ENCODE data around the gene KCNG2.

The KCNG2 gene

DNA sequence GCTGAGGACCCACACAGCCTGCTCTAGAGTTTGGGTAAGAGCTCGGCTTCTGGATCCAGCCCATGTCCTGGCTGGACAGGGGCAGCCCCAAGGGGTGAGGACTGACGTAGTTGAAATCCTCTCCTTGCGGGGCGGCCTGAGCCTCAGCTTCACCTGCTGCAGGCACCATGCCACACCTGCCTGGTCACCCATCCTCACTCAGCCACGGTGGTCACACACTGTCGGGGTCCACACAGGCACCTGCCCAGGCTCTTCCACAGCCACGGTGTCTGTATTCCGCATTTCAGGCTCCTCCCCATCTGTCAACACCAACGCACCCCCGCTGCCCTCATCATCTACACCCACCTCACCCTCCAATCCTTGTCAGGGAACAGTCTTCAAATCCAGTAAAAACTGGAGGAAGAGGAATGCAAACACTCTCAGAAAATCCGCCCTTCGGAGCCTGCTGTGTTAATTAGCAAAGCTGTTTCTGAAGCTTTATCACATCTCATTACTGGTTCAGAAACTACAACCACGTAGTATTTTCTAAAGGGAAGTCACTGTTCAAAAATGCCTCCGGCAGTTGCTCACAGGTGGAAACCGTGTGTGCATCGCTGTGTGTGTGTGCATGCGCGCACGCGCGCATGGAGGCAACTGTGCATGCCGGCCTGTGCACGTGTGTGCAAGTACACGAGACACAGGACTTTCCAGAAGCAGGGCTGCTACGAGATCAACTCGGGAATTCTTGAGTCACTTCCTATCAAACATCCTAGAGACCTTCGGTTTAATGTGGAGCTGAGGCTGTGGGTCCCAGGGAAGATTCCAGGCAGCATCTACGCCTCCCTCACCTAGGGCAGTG is 115.5 kb downstream of the KCNG2 start:
- no peak for DNase-seq

DNA sequence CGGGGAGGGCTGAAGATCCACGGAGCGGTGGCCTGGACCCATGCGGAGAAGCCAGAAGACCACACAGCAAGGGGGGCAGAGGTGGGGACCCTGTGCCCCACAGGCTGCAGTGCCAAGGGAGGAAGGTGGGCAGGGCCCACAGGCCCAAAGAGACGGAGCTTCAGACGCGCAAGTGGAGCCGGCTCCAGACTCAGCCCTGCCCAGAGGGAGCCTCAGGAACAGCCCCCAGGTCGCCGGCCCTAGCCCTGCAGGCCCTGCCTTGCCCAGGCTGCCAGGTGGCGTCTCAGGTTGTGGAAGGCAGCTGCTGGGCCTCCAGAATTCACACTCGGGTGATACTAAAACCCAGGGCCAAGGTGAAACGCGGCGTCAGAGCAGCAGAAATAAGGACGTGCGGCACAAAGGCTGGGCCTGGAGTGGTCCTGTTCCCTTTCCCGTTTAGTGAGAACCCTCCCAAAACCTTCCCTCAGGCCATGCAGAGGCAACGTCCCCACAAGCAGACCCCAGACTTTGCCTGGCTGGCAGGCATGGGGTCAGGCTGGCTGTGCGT is 116.9 kb downstream of the KCNG2 start:
- DNase-seq = no peak

DNA sequence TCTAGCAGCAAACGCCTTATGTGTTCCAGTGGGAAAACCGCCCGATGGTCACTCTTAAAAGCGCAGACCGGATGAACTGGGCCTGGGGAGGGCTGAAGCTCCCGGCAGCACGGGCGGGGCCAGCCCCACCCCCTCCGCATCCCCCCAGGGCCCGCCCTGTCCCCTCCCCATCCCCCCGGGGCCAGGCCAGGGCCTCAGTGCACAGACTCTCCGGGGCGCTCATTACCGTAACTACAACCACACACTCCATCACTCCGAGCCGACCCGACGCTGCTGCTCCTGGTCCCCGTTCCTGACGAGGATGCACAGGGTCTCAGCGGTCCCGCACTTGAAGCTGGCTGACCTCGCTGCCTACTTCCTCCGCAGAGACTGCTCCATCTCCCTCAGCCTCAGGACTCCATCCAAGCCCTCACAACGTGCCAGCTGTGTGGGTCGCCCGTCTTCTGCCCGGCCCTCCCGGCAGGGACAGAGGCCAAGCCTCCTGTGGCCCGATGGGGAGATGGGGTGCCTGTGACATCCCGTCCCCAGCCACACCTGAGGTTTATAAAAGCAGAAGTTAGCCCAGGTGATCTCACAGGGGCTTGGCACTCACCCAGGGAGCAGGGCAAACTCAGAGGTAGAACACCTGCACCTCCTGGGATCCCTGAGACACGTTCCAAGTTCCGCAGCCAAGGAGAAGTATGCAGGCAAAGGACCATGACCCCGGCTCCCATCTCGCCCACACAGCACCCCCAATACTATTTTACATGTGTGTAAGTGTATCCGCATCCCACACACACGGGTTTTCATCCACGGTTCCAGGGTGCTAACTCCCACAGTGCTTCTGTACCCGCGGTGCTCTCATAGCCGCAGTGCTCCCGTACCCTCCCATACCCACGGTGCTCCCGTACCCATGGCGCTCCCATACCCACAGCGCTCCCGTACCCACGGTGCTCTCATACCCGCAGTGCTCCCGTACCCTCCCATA is 117.7 kb downstream of the KCNG2 start:
- DNase-seq = no peak

DNA sequence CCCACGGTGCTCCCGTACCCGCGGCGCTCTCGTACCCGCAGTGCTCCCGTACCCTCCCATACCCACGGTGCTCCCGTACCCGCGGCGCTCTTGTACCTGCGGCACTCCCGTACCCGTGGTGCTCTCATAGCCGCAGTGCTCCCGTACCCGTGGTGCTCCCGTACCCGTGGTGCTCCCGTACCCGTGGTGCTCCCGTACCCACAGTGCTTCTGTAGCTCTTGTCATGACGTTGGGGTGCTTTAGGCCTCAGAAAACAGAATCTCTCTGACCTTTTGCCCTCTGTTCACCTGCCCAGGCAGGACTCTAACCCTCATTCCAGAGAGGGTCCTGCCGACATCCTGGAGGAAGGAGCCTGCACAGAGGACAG is 118.4 kb downstream of the KCNG2 start:
- DNase-seq = no peak

DNA sequence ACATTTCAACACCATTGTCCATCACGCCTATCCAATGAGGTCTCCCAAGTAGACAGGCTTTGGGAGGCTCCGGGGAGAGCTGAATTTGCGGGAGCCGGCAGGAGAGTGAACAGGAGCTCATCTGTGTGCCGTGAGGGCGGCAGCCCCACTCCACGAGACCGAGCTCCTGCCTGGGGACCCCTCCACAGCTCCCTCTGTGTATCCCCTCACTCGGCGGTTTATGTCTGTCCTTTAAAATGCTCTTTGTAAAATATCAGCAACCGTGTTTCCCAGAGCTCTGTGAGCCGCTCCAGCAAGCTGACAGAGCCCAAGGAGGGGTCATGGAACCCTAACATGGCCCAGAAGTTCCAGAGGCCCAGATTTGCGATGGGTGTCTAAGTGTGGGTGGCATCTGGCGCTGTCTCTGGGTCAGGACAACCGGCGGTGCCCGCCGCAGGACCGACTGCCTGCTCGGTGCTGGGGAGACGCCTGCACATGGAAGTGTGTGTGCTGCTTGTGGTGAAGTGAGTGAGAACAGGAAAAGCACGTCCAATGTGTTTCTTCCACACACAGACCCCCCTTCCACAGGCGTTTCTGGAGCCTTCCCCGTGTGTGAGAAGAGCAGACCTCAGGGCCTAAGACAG is 118.9 kb downstream of the KCNG2 start:
- no peak for DNase-seq

DNA sequence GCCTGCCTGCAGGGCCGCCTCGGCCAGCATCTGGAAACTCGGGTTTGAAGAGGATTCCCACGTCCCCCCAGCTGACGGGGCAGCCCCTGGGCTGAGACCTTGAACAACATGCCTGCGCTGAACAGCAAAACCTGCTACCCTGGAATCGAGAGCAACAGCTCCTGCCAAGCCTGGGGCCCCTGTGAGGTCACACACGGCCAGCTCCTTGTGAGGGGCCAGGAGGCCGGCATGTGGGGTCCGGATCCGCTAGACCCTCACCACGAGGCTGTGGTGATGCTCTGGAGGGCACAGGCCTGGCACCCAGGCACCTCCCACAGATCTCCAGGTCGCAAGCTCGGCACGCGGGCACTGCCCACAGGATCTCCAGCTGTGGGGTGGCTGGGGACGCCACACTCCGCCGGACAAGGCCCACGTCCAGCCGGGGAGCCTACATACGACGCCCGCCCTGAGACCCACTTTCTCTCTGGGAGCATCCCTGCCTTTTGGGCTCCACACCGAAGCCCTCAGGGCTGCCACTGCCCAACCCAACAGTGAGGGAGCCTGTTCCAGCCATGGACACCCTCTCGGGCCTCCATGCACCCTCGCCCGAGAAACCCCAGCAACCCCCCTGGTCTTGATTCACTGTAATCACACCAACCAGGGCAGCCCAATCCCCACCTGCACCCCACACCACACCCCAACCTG is 119.6 kb downstream of the KCNG2 start:
- DNase-seq = no peak

DNA sequence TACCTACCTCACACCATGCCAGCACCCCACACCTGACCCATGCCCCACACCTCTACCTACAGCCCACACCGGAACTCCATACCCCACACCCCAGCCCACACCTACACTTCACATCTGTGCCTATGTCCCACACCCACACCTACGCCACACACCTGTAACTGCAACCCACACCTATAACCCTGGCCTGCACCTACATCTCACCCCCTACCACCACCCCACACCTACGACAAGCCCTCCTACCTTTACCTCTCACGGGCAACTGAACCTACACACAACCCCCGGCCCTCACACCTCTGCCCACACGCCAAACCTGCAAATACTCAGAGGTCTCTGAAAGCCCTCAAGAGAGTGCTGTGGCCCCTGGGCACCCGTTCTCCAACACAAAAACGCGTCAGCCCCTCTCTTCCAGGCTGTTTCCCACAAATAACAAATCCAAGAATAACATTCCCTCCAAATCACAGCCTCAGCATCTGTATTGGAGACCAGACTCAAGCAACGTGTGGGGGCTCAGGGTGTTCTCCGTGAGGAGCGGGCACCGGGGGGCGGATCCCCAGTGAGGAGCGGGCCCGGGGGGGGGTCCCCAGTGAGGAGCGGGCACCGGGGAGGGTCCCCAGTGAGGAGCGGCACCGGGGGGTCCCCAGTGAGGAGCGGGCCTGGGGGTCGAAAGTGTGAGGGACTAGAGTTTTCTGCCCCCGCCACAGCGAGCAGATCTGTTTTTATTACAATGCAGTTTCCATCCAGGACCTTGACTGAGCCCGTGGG is 120.3 kb downstream of the KCNG2 start:
- DNase-seq = no peak

DNA sequence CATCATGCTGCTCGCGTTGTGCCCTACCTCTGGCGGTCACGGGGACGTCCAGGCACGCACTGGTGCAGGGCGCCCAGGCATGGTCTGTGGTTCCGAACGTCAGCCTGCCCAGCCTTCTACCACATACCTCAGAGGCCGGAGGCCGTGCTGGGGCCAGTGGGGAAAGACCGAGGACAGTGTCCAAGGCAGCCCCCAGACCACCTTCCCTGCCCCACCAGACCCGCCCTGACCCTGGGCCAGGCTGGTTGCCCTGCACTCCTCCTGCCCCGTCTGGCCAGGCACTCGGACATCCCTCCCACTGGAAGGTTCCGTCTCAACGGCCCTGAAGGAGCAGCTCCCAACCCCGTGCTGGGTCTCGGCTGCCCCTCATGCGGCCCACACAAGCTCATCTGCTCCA is 120.9 kb downstream of the KCNG2 start:
- DNase-seq = no peak

DNA sequence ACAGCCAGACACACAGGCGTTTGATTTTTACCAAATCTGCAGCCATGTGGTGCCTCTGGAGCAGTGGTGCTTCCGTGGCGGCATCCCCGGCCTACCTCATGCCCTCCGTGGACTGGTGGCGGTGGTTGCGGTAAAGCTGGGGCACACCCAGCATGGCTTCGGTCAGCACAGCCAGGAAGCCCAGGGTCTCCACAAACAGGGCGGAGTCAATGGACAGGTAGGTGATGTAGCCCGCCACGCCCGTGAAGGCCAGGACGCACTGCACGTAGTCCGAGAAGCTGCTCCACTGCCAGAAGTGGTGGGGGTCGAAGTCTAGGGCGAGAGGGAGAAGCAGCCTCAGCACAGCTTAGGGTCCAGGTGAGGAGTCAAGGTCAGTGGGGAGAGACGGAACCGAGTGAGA is 121.4 kb downstream of the KCNG2 start:
- DNase-seq = no peak

DNA sequence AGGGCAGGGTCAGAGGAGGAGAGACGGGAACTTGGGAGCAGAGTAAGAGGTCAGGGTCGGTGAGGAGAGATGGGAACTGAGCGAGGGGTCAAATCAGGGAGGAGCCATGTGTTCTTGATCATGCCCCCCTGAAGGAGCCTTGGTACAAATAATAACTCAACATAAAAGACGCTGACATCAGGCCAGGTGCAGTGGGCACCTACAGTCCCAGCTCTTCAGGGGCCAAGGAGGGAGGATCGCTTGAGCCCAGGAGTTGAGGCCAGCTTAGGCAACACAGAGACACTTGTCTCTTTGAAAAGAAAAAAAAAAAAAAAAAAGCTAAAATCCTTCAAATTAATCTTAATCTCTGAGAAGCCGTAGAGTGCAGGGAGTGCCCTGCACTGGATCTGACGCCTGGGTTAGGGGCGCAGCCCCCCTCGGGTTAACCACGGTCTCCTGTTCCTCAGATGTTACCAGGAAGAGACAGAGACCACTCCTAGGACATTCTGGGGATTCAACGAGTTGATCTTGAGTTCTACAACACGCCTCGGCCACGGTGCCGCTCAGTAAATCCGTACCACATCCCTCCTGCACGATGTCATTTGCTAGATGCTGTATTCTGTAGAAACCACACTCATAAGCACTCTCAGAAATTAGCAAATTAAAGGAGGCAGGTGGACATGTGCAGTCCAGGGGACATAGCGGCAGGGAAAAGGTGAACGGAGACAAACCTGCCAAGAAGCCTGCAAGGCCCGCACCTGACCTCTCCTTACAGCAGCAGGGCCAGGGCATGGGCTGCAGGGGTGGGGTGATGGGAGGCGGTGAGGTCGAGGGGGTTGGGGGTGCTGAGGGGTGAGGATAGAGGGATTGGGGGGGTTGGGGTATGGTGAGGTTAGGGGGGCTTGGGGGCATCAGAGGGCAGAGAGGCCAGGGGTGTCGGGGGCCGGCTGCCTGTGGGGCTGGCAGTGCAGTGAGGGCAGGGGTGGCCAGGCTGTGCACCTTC is 124.5 kb downstream of the KCNG2 start:
- DNase-seq = no peak

DNA sequence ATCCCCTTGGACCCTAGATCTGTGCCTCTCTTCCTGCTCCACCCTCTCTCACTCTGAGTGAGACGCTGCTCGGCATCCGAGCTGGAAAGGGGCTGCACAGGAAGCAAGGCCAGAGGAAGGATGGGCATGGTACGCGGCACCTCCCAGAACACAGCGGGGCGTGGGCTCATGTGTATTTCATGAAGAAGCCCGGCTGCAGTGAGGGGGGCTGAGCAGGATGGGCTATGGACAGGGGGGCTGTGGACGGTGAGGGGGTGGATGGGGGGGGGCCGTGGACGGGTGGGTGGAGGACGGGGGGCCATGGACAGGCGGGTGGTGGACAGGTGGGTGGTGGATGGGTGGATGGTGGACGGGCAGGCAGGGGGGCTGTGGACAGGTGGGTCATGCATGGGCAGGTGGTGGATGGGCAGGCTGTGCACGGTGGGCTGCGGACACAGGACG is 125.3 kb downstream of the KCNG2 start:
- DNase-seq = no peak

DNA sequence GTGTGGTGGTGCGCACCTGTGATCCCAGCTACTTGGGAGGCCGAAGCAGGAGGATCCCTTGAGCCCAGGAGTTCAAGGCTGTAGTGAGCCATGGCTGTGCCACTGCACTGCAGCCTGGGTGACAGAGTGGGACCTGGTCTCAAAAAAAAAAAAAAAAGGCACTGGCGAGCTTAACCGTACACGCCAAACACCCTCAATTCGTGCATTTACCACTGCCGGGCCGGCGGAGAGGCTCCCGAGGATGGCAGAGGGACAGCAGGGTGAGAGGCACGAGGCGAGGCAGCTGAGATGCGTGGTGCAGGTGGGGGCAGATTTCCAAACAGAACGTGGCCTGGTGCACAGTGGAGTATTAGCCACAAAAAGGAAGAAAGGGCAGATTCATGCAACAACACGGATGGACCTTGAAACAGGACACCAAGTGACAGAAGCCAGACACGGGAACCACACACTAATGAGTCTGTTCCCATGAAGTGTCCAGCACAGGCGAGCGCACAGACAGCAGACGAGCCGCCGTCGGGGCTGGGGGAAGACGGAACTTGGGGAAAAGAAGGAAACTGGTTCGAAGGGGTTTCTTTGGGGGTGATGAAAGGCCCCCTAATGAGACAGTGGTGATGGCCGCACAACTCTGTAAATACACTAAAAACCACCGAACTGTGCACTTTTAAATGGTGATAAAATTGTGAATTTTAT is 126.3 kb downstream of the KCNG2 start:
- DNase-seq = no peak

DNA sequence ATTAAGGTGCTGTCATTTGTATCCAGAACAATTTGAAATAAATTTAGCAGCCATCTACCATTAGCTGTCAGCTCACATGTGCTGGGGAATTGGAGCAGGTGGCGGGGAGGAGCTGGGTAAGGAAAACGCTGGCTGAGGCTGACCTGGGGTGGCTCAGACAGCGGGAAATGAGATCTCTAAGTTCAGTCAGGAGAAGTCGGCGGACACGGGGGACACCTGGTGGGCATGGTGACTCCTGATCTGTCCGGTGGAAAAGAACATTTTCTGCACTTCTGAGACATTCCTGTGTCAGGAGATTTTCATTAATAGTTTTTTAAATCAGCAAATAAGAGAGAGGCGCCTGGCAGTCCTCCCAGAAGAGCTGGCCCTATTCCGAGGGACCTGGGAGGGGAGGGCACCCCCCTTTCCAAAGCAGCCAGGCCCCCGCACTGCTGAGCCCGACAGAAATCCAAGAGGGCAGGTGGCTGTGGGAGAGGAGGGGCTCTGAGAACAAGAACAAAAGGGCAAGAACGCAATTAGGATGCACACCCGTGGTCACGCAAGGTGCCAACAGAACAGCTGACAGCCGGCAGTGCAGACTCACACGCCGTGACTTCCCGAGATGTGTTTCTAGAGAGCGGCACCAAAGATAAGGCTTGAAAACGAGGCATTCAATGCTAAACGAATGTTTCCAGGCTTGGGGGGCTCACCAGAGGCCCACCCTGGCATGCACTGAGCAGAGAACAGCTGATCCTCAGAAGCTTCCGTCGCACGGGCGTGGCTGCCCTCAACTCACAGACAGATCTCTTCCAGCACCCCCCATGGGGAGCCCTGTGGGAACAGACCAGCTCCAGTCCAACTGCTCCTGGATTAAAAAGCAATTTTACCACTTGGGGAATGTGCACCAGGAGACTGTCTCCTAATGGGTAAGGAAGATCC is 127.3 kb downstream of the KCNG2 start:
- no peak for DNase-seq

DNA sequence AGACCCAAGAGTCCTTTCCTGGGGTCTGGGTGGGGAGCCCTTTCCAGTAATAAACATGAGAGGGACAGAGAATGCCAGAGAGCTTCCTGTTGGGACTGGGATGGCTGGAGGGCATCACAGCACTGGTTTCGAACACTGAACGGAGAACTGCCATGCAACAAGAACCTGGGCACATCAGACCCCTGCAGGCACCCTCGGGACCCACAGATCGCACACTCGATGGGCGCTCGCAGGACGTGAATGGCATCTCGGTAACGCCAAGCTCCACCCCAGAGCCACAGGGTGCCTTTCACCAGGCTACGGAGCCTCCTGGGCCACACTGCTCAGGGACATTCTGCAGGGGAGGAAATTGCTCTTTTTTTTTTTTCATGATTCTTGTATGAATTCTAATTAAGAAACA is 128.6 kb downstream of the KCNG2 start:
- no peak for DNase-seq

DNA sequence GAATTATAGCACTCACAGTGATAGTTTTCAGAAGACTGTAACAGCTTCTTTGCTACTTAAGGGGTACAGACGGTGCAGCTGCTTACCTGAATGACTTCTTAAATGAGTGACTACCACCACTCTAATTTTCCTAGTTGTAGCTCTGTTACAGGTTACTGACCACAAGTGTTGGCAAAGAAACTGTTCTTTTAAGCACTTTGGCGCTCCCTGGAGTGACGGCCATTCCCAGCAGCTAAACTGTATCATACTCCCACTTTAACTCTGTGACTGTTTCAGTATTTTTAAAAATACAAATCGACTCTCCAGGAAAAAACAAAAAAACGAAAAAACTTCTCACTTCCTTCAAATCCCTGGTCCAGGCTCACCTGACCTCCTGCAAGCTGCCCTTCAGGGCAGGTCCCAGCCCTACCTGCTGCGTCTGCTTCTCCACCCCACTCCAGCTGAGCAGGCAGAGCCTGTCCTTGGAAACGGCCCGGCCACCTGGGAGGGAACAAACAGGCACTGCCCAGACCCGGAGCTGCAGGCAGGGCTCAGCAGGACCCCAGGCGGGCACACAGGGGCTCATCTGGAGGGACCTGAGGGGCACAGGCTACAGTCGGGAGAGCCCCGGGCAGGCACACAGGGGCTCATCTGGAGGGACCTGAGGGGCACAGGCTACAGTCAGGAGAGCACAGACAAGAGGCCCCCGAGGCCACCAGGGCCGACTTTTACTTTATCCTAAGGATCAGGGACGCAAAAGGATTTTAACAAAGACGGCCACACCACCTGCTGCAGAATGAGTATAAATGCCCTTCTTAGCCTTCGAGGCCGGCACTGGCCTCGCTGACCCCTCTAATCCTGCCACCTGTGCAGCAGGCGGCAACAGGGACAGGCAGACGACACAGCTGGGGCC is 129.2 kb downstream of the KCNG2 start:
- DNase-seq = no peak

DNA sequence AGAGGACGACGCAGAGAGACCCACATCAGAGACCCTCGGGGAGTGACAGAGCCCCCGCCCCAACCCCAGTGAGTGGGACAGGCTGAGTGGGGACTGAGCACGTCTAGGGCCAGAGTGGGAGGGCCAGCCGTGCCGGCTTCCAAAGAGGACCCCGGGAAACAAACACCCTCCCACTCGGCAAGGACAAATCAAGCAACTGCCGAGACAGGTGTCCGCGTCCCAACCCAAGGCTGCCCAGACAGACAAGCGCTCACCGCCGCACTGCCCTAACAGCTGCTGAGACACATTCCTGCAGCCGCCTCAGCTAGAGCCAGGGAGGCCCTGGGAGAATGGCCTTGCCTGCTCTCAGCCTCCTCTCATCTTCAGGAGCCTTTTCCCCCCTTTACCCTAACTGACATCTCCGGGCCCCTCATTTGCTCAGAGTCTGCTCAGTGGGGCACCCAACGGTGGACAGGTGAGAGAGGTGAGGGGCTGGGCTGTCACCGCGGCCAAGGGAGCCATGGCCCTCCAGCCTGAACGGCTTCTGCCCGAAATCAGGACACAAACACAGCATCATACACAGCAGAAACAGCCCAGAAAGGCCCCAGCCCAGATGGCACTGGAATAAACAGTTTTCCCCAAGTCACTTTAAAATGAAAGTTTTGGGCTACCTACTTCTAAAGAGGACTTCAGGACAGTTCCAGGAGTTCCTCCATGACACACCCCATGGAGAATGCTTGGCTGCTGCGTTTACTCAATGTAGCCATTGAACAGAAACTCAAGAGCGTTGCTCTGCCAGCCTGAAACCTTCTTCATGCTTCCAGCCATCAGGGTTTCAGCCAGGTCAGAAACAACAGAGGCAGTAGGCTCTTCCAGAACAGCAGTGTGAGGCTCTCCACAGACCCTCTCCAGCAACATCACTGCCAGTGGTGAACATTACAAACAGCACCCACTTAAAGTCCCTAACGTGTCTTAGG is 130.1 kb downstream of the KCNG2 start:
- DNase-seq = no peak
